Mucosa of descending colon (tissue), 3 donors: ENCODE measurements around the gene SPOCK1. TPM values are rescaled to one million over a fixed set of nuclear protein-coding genes. Genes with fewer than 3 reads are reported as not detected.

Experiments used
- ATAC-seq: fragments of 200-7000 bp; cut with Tn5 transposase; one replicate; pipeline ENCODE4 v1.9.1; 2020; ENCODE audit warnings: mild to moderate bottlenecking, moderate library complexity
- DNase-seq, 3 donors: peaks; one replicate each; pipeline ENCODE4 v3.0.0-alpha.2; 2020
- H3K36me3 ChIP-seq: fragments of 200-600 bp; one replicate; pipeline ENCODE4 v1.8.0; 2021; ENCODE audit warnings: low read depth, mild to moderate bottlenecking
- H3K4me1 ChIP-seq: fragments of 200-600 bp; one replicate; pipeline ENCODE4 v1.8.0; 2021; ENCODE audit warnings: low read depth, mild to moderate bottlenecking
- H3K4me3 ChIP-seq: fragments of 200-600 bp; one replicate; pipeline ENCODE4 v1.8.0; 2021; ENCODE audit warnings: mild to moderate bottlenecking
- H3K9me3 ChIP-seq: fragments of 200-600 bp; one replicate; pipeline ENCODE4 v1.8.0; 2021; ENCODE audit warnings: mild to moderate bottlenecking
- CTCF ChIP-seq: fragments of 200-600 bp; IDR thresholded peaks from one replicate; pipeline ENCODE4 v1.8.0; 2022; ENCODE audit warnings: antibody characterized with exemption, mild to moderate bottlenecking
- intact Hi-C, 2 donors: fragments of 100-400 bp; cut with DNase I in 1 of 2; cut with micrococcal nuclease in 1 of 2; formaldehyde crosslinking; loops; one replicate each; pipeline versions ENCODE4 v1.11.0 to v1.11.1; 2022; cut with DNase I, micrococcal nuclease
- total RNA-seq, 3 donors: library from RNA; stranded (reverse); fragmentation: NEBNext Ultra II Directional in 2 of 3; extraction: Animal tissue kit (Norgen Biotek cat#: 25700) in 2 of 3; gene quantifications; one replicate each; pipeline versions ENCODE4 v1.2.1 to v1.2.4, GENCODE V29; 2021 to 2023
- donor health status: DM: no; HTN: no; CAD: no; lungs with moderate emphysema.
- donor health status: DM: no; HTN: no; CAD: no.
- donor health status: DM: no; HTN: yes; CAD: no.

SPOCK1 gene
- total RNA-seq, 3 donors from 2014 or later: 1.8 to 55.5 (median 7.9) TPM

- peak; percentile 55 for ATAC-seq
- Histone ChIP-seq H3K4me1 (no peaks in the 10 kb centered on the region), H3K9me3 (no peaks in the 10 kb centered on the region), H3K36me3 (no peaks in the 10 kb centered on the region), H3K4me3 (no peak overlapping the region)
- intact Hi-C loops: no loop called here
- DNase-seq: peak in 2 of 3 donors; percentile 4 to 55
- no peak for TF ChIP-seq CTCF
Observed at GRCh38 chr5:137142764-137143605, 356.1 kb downstream of the SPOCK1 start.

GRCh38 chr5:137142346-137142745 is 356.8 kb downstream of the SPOCK1 start:
- TF ChIP-seq CTCF: no peak
- intact Hi-C loops: no loop called here
- H3K4me1 ChIP-seq: no peaks in the 10 kb centered on the region
- H3K36me3 ChIP-seq: no peaks in the 10 kb centered on the region
- H3K9me3 ChIP-seq: no peaks in the 10 kb centered on the region
- DNase-seq (no peak), ATAC-seq (no peak)
- H3K4me3 ChIP-seq: no peak overlapping the region

GRCh38 chr5:137141779-137142178 is 357.3 kb downstream of the SPOCK1 start:
- no peak for ATAC-seq
- TF ChIP-seq CTCF: no peak
- no peak for DNase-seq
- Histone ChIP-seq H3K4me3 (no peak overlapping the region), H3K9me3 (no peaks in the 10 kb centered on the region), H3K4me1 (no peaks in the 10 kb centered on the region), H3K36me3 (no peaks in the 10 kb centered on the region)
- intact Hi-C loops: no loop called here

GRCh38 chr5:137136991-137137632 is 362.0 kb downstream of the SPOCK1 start:
- DNase-seq (no peak), ATAC-seq (no peak)
- H3K4me3 ChIP-seq: no peak overlapping the region
- H3K36me3 ChIP-seq: no peaks in the 10 kb centered on the region
- no peak for TF ChIP-seq CTCF
- H3K9me3 ChIP-seq: no peaks in the 10 kb centered on the region
- no peaks in the 10 kb centered on the region for H3K4me1 ChIP-seq
- intact Hi-C loops: no loop called here

- no peak for DNase-seq
- no peak for TF ChIP-seq CTCF
Observed at GRCh38 chr5:137134920-137135532, 364.1 kb downstream of the SPOCK1 start.

More at GRCh38 chr5:137134920-137135532, 364.1 kb downstream of the SPOCK1 start:
- intact Hi-C loops: no loop called here
- H3K4me1 ChIP-seq: no peaks in the 10 kb centered on the region
- no peaks in the 10 kb centered on the region for H3K9me3 ChIP-seq
- no peaks in the 10 kb centered on the region for H3K36me3 ChIP-seq
- no peak overlapping the region for H3K4me3 ChIP-seq
- no peak for ATAC-seq
